ENCODE measurements around the gene FAHD1. TPM values are rescaled to one million over a fixed set of nuclear protein-coding genes. Genes with fewer than 3 reads are reported as not detected.
"Not testable (repeated sequence)": the region's sequence is repeated elsewhere in the genome, so short reads cannot be mapped to it uniquely, and the experiment has no call there.

The FAHD1 gene
- total RNA-seq, 2 experiments from 2014 or later, result 15.1 to 32.4 TPM

GRCh38 chr16:1794221-1794871, 32.7 kb upstream of the FAHD1 start:
- DNase-seq (ENCODE audit: low spot score), result no peak
- Histone ChIP-seq H3K4me1 (ENCODE audit: insufficient read depth, low read length, poor library complexity, severe bottlenecking) (no peaks in the 10 kb centered on the region), H3K9me2 (ENCODE audit: insufficient read depth, low read length) (no peaks in the 10 kb centered on the region), H3K36me3 (ENCODE audit: insufficient read depth, low read length) (peaks cover 10% of the 10 kb centered on the region), H3K79me2 (ENCODE audit: insufficient read depth, low read depth, low read length) (no peaks in the 10 kb centered on the region), H3K27ac (ENCODE audit: low read depth, low read length, poor library complexity, severe bottlenecking) (no peak overlapping the region), H2AFZ (ENCODE audit: low read length) (no peak overlapping the region), H3K4me3 (ENCODE audit: low read depth, low read length, poor library complexity, severe bottlenecking) (no peak overlapping the region), H4K20me1 (ENCODE audit: insufficient read depth, low read length) (no peaks in the 10 kb centered on the region), H3K9me3 (ENCODE audit: low read length) (0 out of 2 replicates have a peak, but pooled peaks cover 19% of the 10 kb centered on the region), H3K4me2 (ENCODE audit: low read length) (no peak overlapping the region)
- CTCF ChIA-PET (ENCODE audit: unreplicated experiment), result no interaction called here
- POLR2A ChIA-PET, result no interaction called here
- BruUV-seq (replicated peaks), result no TSS peak
- intact Hi-C loops (cut with micrococcal nuclease; ENCODE audit: unreplicated experiment), result no loop called here
- TF ChIP-seq CTCF (conservative IDR thresholded peaks at IDR 0.05; ENCODE audit: low read length), result no peak
- no peak for TF ChIP-seq EZH2phosphoT487 (IDR thresholded peaks at IDR 0.05; ENCODE audit: borderline replicate concordance, low read depth, low read length)

DNA sequence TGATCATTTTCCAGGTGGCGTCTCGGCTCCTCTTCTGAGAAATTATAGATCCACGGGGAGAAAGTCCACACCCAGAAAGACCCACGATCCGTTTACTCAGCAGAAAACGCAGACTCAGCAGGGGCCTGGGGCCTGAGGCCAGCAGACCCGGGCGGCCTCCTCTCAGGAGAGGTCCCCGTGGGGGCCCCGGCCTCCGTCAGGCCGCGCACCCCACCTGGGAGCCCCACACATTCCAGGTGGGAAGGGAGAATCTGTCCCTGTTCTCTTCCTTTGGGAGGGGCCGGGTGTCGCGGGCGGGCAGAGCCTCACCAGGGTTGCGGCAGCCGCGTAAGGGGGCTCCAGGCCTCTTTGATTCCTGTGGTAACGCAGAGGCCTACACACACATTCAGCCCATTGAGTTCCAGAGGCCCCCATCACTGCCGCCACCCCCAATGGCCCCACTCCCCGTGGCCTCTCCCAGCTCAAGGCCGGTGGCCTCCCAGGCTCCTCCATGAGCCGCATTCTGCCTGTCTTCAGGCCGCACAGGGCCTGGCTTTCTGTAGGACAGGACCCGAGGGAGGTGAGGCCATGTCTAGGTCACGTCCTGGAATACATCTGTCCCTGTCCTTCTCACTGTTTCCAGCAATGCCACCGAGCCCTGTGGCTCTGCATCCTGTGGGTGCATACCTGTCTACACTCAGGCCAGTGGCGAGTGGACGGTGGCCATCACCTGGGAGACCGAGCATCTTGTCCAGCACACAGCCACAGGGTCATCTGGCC, 31.9 kb upstream of the FAHD1 start:
- H3K36me3 ChIP-seq (ENCODE audit: insufficient read depth, low read length), result peaks cover 4% of the 10 kb centered on the region; the same call in 1 of the 2 replicates
- POLR2A ChIA-PET, result interaction anchor here (0.7 kb wide), 1 partner anchor 35 kb away, joined by 3 read pairs; no protein-coding TSS in a partner anchor
- no TSS peak for BruUV-seq (replicated peaks)
- no peak overlapping the region for H3K4me2 ChIP-seq (ENCODE audit: low read length)
- H3K79me2 ChIP-seq (ENCODE audit: insufficient read depth, low read depth, low read length), result no peaks in the 10 kb centered on the region
- TF ChIP-seq CTCF (conservative IDR thresholded peaks at IDR 0.05; ENCODE audit: low read length) (no peak), EZH2phosphoT487 (IDR thresholded peaks at IDR 0.05; ENCODE audit: borderline replicate concordance, low read depth, low read length) (no peak)
- no peaks in the 10 kb centered on the region for H4K20me1 ChIP-seq (ENCODE audit: insufficient read depth, low read length)
- no peak overlapping the region for H3K27ac ChIP-seq (ENCODE audit: low read depth, low read length, poor library complexity, severe bottlenecking)
- CTCF ChIA-PET (ENCODE audit: unreplicated experiment), result no interaction called here
- H2AFZ ChIP-seq (ENCODE audit: low read length), result no peak overlapping the region
- no peaks in the 10 kb centered on the region for H3K4me1 ChIP-seq (ENCODE audit: insufficient read depth, low read length, poor library complexity, severe bottlenecking)
- intact Hi-C loops (cut with micrococcal nuclease; ENCODE audit: unreplicated experiment), result no loop called here
- DNase-seq (ENCODE audit: low spot score), result no peak
- H3K9me3 ChIP-seq (ENCODE audit: low read length), result 0 out of 2 replicates have a peak, but pooled peaks cover 23% of the 10 kb centered on the region
- H3K4me3 ChIP-seq (ENCODE audit: low read depth, low read length, poor library complexity, severe bottlenecking), result no peak overlapping the region
- no peaks in the 10 kb centered on the region for H3K9me2 ChIP-seq (ENCODE audit: insufficient read depth, low read length)

GRCh38 chr16:1799263-1799662, 27.7 kb upstream of the FAHD1 start:
- intact Hi-C loops (cut with micrococcal nuclease; ENCODE audit: unreplicated experiment); DNase-seq (ENCODE audit: low spot score); H4K20me1 ChIP-seq (ENCODE audit: insufficient read depth, low read length): not testable (repeated sequence)

More at GRCh38 chr16:1799263-1799662, 27.7 kb upstream of the FAHD1 start:
- H3K79me2 ChIP-seq (ENCODE audit: insufficient read depth, low read depth, low read length); H3K27ac ChIP-seq (ENCODE audit: low read depth, low read length, poor library complexity, severe bottlenecking); CTCF ChIA-PET (ENCODE audit: unreplicated experiment); H3K4me3 ChIP-seq (ENCODE audit: low read depth, low read length, poor library complexity, severe bottlenecking); H3K4me2 ChIP-seq (ENCODE audit: low read length); H3K9me2 ChIP-seq (ENCODE audit: insufficient read depth, low read length); H2AFZ ChIP-seq (ENCODE audit: low read length); POLR2A ChIA-PET; H3K36me3 ChIP-seq (ENCODE audit: insufficient read depth, low read length); H3K4me1 ChIP-seq (ENCODE audit: insufficient read depth, low read length, poor library complexity, severe bottlenecking); BruUV-seq (replicated peaks): not testable (repeated sequence)
- H3K9me3 ChIP-seq (ENCODE audit: low read length), result peaks cover 27% of the 10 kb centered on the region; the same call in 1 of the 2 replicates
